GM12878 (cell line): ENCODE measurements around the gene ISG20L2. TPM values are rescaled to one million over a fixed set of nuclear protein-coding genes. Genes with fewer than 3 reads are reported as not detected.

ENCODE experiments used
- CBX5 ChIP-seq: sonication (generic); IDR thresholded peaks from 2 replicates; pipeline ENCODE4 v1.6.1; 2016; ENCODE audit warnings: low read depth, moderate library complexity, mild to moderate bottlenecking, inconsistent platforms
- CHD4 ChIP-seq: fragments of 200-600 bp; sonication (generic); IDR thresholded peaks from 2 replicates; pipeline ENCODE4 v1.6.1; 2016; ENCODE audit warnings: mild to moderate bottlenecking
- EP300 ChIP-seq, 2 experiments: fragments of 150-350 bp in 1 of 2; IDR thresholded peaks; 2 replicates each; pipeline ENCODE4 v1.6.1; 2011 to 2012; ENCODE audit warnings: low read depth in 2 of 2, low read length in 2 of 2, borderline replicate concordance in 1 of 2, improper control_type of control experiment in 1 of 2, inconsistent platforms in 1 of 2; ENCODE audit not compliant: control insufficient read depth in 1 of 2
- ESRRA ChIP-seq: IDR thresholded peaks from 2 replicates; pipeline ENCODE4 v1.6.1; 2012; ENCODE audit warnings: mild to moderate bottlenecking, low read length, improper control_type of control experiment
- IRF4 ChIP-seq: IDR thresholded peaks from 2 replicates; pipeline ENCODE4 v1.6.1; 2011; ENCODE audit warnings: low read depth, low read length
- KDM1A ChIP-seq: fragments of 200-600 bp; sonication (generic); IDR thresholded peaks from 2 replicates; pipeline ENCODE4 v1.6.1; 2016; ENCODE audit warnings: borderline replicate concordance
- KLF5 ChIP-seq: fragments of 450-650 bp; IDR thresholded peaks from 2 replicates; pipeline ENCODE4 v1.6.1; 2014; ENCODE audit warnings: mild to moderate bottlenecking; ENCODE audit not compliant: partially characterized antibody
- LARP7 ChIP-seq: fragments of 450-650 bp; IDR thresholded peaks from 2 replicates; pipeline ENCODE4 v1.6.1; 2017; ENCODE audit warnings: mild to moderate bottlenecking
- MTA2 ChIP-seq: fragments of 450-650 bp; IDR thresholded peaks from 2 replicates; pipeline ENCODE4 v1.6.1; 2016; ENCODE audit warnings: low read depth, mild to moderate bottlenecking, moderate library complexity
- NFYA ChIP-seq: IDR thresholded peaks from 2 replicates; pipeline ENCODE4 v1.6.1; 2011; ENCODE audit warnings: low read depth, mild to moderate bottlenecking, low read length, improper control_type of control experiment, borderline replicate concordance
- PML ChIP-seq: IDR thresholded peaks from 2 replicates; pipeline ENCODE4 v1.6.1; 2012; ENCODE audit warnings: low read length, inconsistent platforms
- RB1 ChIP-seq: fragments of 450-650 bp; formaldehyde crosslinking; IDR thresholded peaks from 2 replicates; pipeline ENCODE4 v1.6.1; 2017; ENCODE audit warnings: mild to moderate bottlenecking, borderline replicate concordance
- RFX5 ChIP-seq: IDR thresholded peaks from 2 replicates; pipeline ENCODE4 v1.6.1; 2011; ENCODE audit warnings: low read depth, low read length, improper control_type of control experiment
- SMC3 ChIP-seq: IDR thresholded peaks from 2 replicates; pipeline ENCODE4 v1.6.1; 2011; ENCODE audit warnings: low read length, improper control_type of control experiment, borderline replicate concordance
- SREBF1 ChIP-seq: IDR thresholded peaks from 2 replicates; pipeline ENCODE4 v1.6.1; 2012; ENCODE audit warnings: mild to moderate bottlenecking, low read length
- STAT1 ChIP-seq: fragments of 450-650 bp; conservative IDR thresholded peaks from 2 replicates; pipeline ENCODE4 v1.6.1; 2014; ENCODE audit warnings: antibody characterized with exemption, mild to moderate bottlenecking
- SUZ12 ChIP-seq: fragments of 200-600 bp; sonication (generic); IDR thresholded peaks from one replicate; pipeline ENCODE4 v1.6.1; 2018; ENCODE audit warnings: antibody characterized with exemption, mild to moderate bottlenecking; ENCODE audit not compliant: unreplicated experiment
- TAF1 ChIP-seq: IDR thresholded peaks from 2 replicates; pipeline ENCODE4 v1.6.1; 2011; ENCODE audit warnings: mild to moderate bottlenecking, low read depth, low read length, borderline replicate concordance
- TARDBP ChIP-seq: IDR thresholded peaks from 2 replicates; pipeline ENCODE4 v1.6.1; 2016; ENCODE audit warnings: borderline replicate concordance
- TBL1XR1 ChIP-seq: IDR thresholded peaks from 2 replicates; pipeline ENCODE4 v1.6.1; 2012; ENCODE audit warnings: low read depth, low read length, improper control_type of control experiment
- TCF3 ChIP-seq: IDR thresholded peaks from 2 replicates; pipeline ENCODE4 v1.6.1; 2012; ENCODE audit warnings: low read depth, mild to moderate bottlenecking, low read length, borderline replicate concordance; ENCODE audit not compliant: insufficient read depth
- ZNF217 ChIP-seq: fragments of 450-650 bp; IDR thresholded peaks from 2 replicates; pipeline ENCODE4 v1.6.1; 2017; ENCODE audit warnings: antibody characterized with exemption, mild to moderate bottlenecking
- ZNF622 ChIP-seq: fragments of 450-650 bp; IDR thresholded peaks from 2 replicates; pipeline ENCODE4 v1.6.1; 2017; ENCODE audit warnings: mild to moderate bottlenecking, inconsistent platforms
- polyA plus RNA-seq, 11 experiments: library from polyadenylated mRNA; depleted of rRNA in 4 of 11; unstranded in 6 of 11; stranded (reverse) in 5 of 11; fragments of >200 nt; fragmentation: Nextera tagmentation in 4 of 11; fragmentation: Illumina TruSeq in 1 of 11; extraction: Ambion mirVana in 4 of 11; extraction: Trizol in 1 of 11; gene quantifications; 1 replicate in 1 of 11; 2 replicates in 10 of 11; pipeline versions ENCODE4 v1.2.1 to v1.2.3, GENCODE V29; 2011 to 2016; ENCODE audit warnings: inconsistent platforms in 2 of 11, missing spikeins in 2 of 11, low read depth in 1 of 11
- total RNA-seq, 4 experiments: library from RNA; depleted of rRNA in 3 of 4; stranded (reverse); fragments of >200 nt in 3 of 4; fragmentation: Illumina TruSeq in 1 of 4; extraction: Trizol in 1 of 4; gene quantifications; 2 replicates each; pipeline versions ENCODE4 v1.2.1 to v1.2.3, GENCODE V29; 2013 to 2021
- TF ChIP-seq, protein P1 (sequence below): fragments of 450-650 bp; IDR thresholded peaks from 2 replicates; pipeline ENCODE4 v1.6.1; 2016; ENCODE audit warnings: mild to moderate bottlenecking
- TF ChIP-seq, protein P2 (sequence below): fragments of 450-650 bp; IDR thresholded peaks from 2 replicates; pipeline ENCODE4 v1.6.1; 2017; ENCODE audit warnings: mild to moderate bottlenecking
- TF ChIP-seq, protein P3 (sequence below): fragments of 450-650 bp; IDR thresholded peaks from 2 replicates; pipeline ENCODE4 v1.6.1; 2018; ENCODE audit warnings: borderline replicate concordance, mild to moderate bottlenecking; ENCODE audit not compliant: partially characterized antibody

ISG20L2 gene
- total and polyA plus RNA-seq, 10 of the 15 experiments (the other 5 are each of a cell fraction or from before 2014, with no cell fraction given), result 16.4 to 111 (median 48.0) TPM

- TF ChIP-seq ESRRA (peak; percentile 71), RB1 (peak; percentile 50; the same call in 1 of the 2 replicates), NFYA (no peak), ZNF622 (no peak), TBL1XR1 (0 out of 2 replicates have a peak, but pooled peaks have one; percentile 49), SREBF1 (peak; percentile 93), EP300 (IDR thresholded peaks at IDR 0.05; ENCODE audit: borderline replicate concordance in 1 of 2, control insufficient read depth in 1 of 2, low read depth in 2 of 2, low read length in 2 of 2) (no peak), STAT1 (peak; percentile 20; the same call in 1 of the 2 replicates), RFX5 (0 out of 2 replicates have a peak, but pooled peaks have one; percentile 39), CBX5 (no peak), SUZ12 (peak; percentile 64), KLF5 (no peak), PML (0 out of 2 replicates have a peak, but pooled peaks have one; percentile 64), SMC3 (peak; percentile 28; the same call in 1 of the 2 replicates), TCF3 (0 out of 2 replicates have a peak, but pooled peaks have one; percentile 32), TARDBP (peak; percentile 96), ZNF217 (no peak), CHD4 (no peak), MTA2 (no peak), TAF1 (peak; percentile 71; the same call in 1 of the 2 replicates), KDM1A (no peak), IRF4 (no peak), LARP7 (peak; percentile 100)
- TF ChIP-seq, protein P1, sequence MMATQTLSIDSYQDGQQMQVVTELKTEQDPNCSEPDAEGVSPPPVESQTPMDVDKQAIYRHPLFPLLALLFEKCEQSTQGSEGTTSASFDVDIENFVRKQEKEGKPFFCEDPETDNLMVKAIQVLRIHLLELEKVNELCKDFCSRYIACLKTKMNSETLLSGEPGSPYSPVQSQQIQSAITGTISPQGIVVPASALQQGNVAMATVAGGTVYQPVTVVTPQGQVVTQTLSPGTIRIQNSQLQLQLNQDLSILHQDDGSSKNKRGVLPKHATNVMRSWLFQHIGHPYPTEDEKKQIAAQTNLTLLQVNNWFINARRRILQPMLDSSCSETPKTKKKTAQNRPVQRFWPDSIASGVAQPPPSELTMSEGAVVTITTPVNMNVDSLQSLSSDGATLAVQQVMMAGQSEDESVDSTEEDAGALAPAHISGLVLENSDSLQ, result peak; percentile 94
- TF ChIP-seq, protein P2, sequence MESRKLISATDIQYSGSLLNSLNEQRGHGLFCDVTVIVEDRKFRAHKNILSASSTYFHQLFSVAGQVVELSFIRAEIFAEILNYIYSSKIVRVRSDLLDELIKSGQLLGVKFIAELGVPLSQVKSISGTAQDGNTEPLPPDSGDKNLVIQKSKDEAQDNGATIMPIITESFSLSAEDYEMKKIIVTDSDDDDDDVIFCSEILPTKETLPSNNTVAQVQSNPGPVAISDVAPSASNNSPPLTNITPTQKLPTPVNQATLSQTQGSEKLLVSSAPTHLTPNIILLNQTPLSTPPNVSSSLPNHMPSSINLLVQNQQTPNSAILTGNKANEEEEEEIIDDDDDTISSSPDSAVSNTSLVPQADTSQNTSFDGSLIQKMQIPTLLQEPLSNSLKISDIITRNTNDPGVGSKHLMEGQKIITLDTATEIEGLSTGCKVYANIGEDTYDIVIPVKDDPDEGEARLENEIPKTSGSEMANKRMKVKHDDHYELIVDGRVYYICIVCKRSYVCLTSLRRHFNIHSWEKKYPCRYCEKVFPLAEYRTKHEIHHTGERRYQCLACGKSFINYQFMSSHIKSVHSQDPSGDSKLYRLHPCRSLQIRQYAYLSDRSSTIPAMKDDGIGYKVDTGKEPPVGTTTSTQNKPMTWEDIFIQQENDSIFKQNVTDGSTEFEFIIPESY, result no peak
- TF ChIP-seq, protein P3, sequence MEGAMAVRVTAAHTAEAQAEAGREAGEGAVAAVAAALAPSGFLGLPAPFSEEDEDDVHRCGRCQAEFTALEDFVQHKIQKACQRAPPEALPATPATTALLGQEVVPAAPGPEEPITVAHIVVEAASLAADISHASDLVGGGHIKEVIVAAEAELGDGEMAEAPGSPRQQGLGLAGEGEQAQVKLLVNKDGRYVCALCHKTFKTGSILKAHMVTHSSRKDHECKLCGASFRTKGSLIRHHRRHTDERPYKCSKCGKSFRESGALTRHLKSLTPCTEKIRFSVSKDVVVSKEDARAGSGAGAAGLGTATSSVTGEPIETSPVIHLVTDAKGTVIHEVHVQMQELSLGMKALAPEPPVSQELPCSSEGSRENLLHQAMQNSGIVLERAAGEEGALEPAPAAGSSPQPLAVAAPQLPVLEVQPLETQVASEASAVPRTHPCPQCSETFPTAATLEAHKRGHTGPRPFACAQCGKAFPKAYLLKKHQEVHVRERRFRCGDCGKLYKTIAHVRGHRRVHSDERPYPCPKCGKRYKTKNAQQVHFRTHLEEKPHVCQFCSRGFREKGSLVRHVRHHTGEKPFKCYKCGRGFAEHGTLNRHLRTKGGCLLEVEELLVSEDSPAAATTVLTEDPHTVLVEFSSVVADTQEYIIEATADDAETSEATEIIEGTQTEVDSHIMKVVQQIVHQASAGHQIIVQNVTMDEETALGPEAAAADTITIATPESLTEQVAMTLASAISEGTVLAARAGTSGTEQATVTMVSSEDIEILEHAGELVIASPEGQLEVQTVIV, result peak; percentile 11
These were observed 38.7 kb upstream of the ISG20L2 start, which contains the start of gene PRCC (continued) for GRCh38 chr1:156767101-156767878.
